ENCODE results near the gene EXOC2.

DNA sequence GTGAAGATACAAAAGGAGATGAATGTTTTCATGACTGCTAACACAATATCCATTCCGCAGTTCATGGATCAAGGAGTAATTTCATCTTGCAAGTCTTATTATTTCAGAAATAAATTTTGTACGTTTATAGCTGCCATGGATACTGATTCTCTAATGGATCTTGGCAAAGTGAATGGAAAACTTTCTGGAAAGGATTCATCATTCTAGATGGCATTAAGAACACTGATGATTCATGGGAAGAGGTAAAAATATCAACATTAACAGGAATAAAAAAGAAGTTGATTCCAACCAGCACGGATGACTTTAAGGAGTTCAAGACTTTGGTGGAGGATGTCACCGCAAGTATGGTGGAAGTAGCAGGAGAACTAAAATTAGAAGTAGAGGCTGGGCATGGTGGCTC lies 38.8 kb downstream of the EXOC2 start:
- TF ChIP-seq, protein P1, sequence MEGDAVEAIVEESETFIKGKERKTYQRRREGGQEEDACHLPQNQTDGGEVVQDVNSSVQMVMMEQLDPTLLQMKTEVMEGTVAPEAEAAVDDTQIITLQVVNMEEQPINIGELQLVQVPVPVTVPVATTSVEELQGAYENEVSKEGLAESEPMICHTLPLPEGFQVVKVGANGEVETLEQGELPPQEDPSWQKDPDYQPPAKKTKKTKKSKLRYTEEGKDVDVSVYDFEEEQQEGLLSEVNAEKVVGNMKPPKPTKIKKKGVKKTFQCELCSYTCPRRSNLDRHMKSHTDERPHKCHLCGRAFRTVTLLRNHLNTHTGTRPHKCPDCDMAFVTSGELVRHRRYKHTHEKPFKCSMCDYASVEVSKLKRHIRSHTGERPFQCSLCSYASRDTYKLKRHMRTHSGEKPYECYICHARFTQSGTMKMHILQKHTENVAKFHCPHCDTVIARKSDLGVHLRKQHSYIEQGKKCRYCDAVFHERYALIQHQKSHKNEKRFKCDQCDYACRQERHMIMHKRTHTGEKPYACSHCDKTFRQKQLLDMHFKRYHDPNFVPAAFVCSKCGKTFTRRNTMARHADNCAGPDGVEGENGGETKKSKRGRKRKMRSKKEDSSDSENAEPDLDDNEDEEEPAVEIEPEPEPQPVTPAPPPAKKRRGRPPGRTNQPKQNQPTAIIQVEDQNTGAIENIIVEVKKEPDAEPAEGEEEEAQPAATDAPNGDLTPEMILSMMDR (CRISPR knock-in tag; IDR thresholded peaks at IDR 0.05), result no peak
- TF ChIP-seq BRD4 (CRISPR knock-in tag; IDR thresholded peaks at IDR 0.05), result no peak
- no peak for TF ChIP-seq SIN3A (IDR thresholded peaks at IDR 0.05; ENCODE audit: borderline replicate concordance, low read depth, low read length)
- no peak for TF ChIP-seq TCF7L2 (IDR thresholded peaks at IDR 0.05; ENCODE audit: low read depth, low read length)
- TF ChIP-seq, protein P2, sequence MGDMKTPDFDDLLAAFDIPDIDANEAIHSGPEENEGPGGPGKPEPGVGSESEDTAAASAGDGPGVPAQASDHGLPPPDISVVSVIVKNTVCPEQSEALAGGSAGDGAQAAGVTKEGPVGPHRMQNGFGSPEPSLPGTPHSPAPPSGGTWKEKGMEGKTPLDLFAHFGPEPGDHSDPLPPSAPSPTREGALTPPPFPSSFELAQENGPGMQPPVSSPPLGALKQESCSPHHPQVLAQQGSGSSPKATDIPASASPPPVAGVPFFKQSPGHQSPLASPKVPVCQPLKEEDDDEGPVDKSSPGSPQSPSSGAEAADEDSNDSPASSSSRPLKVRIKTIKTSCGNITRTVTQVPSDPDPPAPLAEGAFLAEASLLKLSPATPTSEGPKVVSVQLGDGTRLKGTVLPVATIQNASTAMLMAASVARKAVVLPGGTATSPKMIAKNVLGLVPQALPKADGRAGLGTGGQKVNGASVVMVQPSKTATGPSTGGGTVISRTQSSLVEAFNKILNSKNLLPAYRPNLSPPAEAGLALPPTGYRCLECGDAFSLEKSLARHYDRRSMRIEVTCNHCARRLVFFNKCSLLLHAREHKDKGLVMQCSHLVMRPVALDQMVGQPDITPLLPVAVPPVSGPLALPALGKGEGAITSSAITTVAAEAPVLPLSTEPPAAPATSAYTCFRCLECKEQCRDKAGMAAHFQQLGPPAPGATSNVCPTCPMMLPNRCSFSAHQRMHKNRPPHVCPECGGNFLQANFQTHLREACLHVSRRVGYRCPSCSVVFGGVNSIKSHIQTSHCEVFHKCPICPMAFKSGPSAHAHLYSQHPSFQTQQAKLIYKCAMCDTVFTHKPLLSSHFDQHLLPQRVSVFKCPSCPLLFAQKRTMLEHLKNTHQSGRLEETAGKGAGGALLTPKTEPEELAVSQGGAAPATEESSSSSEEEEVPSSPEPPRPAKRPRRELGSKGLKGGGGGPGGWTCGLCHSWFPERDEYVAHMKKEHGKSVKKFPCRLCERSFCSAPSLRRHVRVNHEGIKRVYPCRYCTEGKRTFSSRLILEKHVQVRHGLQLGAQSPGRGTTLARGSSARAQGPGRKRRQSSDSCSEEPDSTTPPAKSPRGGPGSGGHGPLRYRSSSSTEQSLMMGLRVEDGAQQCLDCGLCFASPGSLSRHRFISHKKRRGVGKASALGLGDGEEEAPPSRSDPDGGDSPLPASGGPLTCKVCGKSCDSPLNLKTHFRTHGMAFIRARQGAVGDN (CRISPR knock-in tag; IDR thresholded peaks at IDR 0.05), result no peak
- TF ChIP-seq, protein P3, sequence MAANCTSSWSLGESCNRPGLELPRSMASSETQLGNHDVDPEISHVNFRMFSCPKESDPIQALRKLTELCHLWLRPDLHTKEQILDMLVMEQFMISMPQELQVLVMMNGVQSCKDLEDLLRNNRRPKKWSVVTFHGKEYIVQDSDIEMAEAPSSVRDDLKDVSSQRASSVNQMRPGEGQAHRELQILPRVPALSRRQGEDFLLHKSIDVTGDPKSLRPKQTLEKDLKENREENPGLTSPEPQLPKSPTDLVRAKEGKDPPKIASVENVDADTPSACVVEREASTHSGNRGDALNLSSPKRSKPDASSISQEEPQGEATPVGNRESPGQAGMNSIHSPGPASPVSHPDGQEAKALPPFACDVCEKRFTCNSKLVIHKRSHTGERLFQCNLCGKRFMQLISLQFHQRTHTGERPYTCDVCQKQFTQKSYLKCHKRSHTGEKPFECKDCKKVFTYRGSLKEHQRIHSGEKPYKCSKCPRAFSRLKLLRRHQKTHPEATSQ (CRISPR knock-in tag; IDR thresholded peaks at IDR 0.05; ENCODE audit: borderline replicate concordance), result no peak
- TF ChIP-seq, protein P4, sequence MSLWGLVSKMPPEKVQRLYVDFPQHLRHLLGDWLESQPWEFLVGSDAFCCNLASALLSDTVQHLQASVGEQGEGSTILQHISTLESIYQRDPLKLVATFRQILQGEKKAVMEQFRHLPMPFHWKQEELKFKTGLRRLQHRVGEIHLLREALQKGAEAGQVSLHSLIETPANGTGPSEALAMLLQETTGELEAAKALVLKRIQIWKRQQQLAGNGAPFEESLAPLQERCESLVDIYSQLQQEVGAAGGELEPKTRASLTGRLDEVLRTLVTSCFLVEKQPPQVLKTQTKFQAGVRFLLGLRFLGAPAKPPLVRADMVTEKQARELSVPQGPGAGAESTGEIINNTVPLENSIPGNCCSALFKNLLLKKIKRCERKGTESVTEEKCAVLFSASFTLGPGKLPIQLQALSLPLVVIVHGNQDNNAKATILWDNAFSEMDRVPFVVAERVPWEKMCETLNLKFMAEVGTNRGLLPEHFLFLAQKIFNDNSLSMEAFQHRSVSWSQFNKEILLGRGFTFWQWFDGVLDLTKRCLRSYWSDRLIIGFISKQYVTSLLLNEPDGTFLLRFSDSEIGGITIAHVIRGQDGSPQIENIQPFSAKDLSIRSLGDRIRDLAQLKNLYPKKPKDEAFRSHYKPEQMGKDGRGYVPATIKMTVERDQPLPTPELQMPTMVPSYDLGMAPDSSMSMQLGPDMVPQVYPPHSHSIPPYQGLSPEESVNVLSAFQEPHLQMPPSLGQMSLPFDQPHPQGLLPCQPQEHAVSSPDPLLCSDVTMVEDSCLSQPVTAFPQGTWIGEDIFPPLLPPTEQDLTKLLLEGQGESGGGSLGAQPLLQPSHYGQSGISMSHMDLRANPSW (CRISPR knock-in tag; IDR thresholded peaks at IDR 0.05; ENCODE audit: borderline replicate concordance), result no peak
- no peak for TF ChIP-seq EP300 (IDR thresholded peaks at IDR 0.05; ENCODE audit: low read depth in 2 of 2, low read length in 2 of 2)
- TF ChIP-seq EP300 (CRISPR knock-in tag; IDR thresholded peaks at IDR 0.05; ENCODE audit: borderline replicate concordance), result no peak

Measured in HepG2 (cell line).